Activated T-helper 9 cell treated with anti-CD3 and anti-CD28 coated beads, Interleukin-2, amount 50 U/mL, for 16 hours (primary cell): ENCODE results near the gene JMJD6.

Experiments used
- DNase-seq: peaks from one replicate; pipeline ENCODE4 v3.0.0-alpha.2; 2020; ENCODE audit warnings: low read depth

JMJD6 gene

DNA sequence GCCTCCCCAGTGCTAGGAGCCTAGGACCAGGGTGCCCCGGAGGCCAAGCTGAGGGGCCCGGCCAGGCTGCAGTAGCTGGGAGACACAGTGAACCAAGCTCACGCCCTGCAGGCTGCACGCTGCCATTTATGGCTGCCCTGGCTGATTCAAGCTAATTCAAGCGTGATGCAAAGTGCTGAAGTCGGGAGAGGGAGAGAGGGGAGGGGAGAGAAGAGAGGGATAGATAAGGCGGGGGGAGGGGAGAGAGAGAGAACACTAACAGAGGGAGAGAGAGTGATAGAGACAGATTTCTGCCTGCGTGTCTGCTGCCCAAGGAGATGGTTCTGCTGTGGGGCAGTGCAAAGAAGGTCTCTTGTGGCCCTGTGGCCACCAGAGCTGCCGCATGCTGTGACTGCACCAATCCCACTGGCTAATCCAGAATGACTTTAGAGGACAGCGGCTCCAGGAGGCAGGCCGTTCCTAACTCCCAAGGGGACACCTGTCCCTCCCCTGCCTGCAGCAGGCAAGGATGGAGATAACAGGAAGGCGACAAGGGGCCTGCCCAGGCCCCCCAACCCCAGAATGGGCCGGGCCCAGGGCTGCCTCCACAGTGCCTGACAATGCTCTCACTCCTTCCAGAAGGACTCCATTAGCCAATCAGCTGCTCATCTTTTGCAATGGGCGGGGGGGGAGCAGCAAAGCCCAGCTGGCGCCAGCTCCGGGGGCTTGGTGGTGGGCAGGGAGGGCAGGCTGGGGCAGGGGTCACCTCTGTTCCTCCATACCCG is 28.5 kb downstream of the JMJD6 start:
- DNase-seq: no peak

DNA sequence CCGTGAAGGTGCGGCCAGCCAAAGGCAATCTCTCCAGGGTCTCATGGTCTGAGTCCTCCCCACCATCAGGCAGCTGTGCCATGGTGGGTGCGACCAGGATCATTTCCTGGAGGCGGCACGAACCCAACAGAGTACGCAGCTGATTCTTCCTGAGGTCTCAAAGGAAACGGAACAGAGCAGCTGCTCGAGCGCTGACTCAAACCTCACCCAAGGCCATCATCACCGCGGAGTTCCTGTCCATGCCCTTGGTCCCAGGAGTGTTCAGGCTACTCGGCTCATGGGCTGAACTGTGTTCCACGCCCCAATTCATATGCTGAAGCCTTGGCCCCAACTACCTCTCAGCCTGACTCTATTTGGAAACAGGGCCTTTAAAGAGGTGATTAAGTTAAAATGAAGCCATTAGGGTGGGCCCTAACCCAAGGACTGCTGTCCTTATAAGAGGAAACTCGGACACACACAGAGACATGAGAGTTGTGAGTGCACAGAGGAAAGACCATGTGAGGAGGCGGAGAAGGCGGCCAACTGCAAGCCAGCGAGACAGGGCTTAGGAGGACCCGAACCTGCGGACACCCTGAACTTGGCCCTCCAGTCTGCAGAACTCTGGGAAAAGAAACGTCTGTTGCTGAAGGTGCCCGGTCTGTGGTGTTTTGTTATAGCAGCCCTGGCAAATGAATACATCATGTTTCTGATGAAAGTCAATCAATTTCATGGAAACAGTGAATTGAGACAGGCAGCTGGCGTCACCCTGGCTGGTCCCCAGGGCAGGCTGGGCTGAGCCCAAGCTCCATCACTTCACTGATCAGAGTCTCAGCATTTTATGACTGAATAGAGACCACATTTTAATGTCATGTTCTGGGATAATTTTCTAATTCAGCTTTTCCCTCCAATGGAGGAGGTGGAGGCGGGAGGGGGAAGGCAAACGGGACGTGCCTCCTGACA is 29.4 kb downstream of the JMJD6 start:
- DNase-seq: no peak

- no peak for DNase-seq
Observed at GRCh38 chr17:76695059-76695831, 31.2 kb downstream of the JMJD6 start.

- DNase-seq: no peak
Observed at GRCh38 chr17:76691379-76692191, 34.8 kb downstream of the JMJD6 start.

DNA sequence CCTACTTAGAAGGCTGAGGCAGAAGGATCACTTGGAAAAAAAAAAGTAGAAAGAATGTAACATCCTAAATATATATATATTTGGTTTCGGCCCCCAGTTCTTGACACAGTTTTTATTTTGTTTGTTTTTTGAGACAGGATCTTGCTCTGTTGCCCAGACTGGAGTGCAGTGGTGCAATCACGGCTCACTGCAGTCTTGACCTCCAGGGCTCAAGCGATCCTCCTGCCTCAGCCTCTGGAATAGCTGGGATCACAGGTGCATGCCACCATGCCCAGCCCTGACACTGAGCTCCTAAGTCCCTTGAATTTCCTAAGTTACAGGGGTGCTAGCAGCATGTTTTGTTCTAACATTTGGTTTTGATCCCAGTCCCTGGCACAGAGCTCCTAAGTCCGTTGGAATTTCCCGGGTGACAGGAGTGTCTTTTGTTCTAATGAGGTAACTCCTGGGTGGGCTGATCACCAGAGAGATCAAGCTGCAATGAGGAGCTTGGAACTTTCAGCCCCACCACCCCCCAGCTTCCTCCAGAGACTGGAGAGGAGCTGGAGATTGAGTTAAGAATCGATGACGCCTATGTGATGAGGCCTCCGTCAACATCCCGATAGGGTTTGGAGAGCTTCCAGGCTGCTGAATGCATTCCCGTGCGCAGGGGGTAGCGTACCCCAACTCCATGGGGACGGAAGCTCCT is 35.7 kb downstream of the JMJD6 start:
- no peak for DNase-seq

- DNase-seq: no peak
Observed at GRCh38 chr17:76689859-76690258, 36.5 kb downstream of the JMJD6 start.

DNA sequence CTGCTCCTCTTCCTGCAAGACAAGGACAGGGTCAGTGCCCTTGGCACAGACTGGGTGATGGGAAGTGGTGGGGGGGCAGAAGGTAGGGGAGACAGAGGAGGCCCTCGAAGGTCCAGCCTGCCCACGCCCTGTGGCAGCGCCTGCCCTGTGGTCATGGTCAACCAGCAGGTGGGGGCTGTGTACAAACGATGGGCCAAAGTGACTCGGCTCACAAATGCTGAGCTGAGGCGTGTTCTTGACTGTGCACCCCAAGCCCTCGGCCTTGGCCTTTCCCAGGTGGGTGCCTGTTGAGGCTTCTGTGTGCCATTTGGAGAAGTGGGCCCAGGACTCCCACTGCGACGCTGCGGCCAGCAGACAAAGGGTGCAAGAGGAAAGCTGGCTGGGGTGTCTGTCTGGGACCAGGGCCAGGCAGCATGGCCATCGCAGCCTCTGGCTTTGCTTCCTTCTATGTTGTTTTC is 38.2 kb downstream of the JMJD6 start:
- DNase-seq: no peak

- no peak for DNase-seq
Observed at GRCh38 chr17:76687298-76688164, 38.9 kb downstream of the JMJD6 start.

GRCh38 chr17:76686538-76687297 is 39.7 kb downstream of the JMJD6 start:
- no peak for DNase-seq

DNA sequence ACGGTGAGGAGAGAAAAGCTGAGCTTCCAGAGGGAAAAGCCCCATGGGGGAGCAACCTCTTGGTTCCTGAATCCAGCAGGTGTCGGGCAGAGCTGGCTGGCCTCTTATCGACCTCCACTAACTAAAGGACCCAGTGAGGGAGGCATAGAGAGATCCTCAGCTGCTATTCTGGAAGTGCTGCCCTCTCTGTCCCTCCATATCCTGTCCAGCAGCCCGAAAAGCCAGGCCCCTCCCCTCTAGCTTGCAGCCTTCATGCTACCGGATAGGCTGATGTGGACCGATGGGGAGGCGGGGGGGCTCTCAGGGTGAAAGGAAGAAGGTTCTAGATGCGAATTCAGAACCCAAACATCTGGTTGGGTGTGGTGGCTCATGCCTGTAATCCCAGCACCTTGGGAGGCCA is 40.6 kb downstream of the JMJD6 start:
- no peak for DNase-seq

DNA sequence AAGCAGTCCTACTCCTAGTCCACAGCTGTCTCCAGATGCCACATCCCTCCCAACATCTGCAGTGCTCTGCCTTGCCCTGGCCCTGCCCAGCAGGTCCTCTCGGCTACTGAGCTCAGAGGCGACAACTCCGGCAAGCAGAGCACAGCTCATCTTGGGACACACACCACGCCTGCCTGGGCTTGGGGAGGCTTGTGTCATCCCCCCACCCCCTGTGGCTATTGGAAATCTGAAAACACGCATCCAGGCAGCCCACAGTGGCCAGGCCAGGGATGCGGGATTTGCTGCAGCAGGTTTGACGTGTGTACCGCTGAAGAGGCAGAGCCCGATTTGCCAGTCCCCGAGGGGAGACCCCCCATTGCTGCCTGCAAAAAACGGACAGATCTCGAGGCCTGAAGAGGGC is 41.0 kb downstream of the JMJD6 start:
- no peak for DNase-seq

GRCh38 chr17:76684756-76685155 is 41.6 kb downstream of the JMJD6 start:
- DNase-seq: no peak

GRCh38 chr17:76683921-76684745 is 42.3 kb downstream of the JMJD6 start:
- DNase-seq: no peak

- no peak for DNase-seq
Observed at GRCh38 chr17:76683011-76683755, 43.2 kb downstream of the JMJD6 start.

GRCh38 chr17:76682296-76682695 is 44.1 kb downstream of the JMJD6 start:
- no peak for DNase-seq

- peak; percentile 43 for DNase-seq
Observed at GRCh38 chr17:76681222-76682137, 44.9 kb downstream of the JMJD6 start.
